ENCODE measurements around the gene LIN9.
"Not testable (repeated sequence)": the region's sequence is repeated elsewhere in the genome, so short reads cannot be mapped to it uniquely, and the experiment has no call there.

LIN9 gene

DNA sequence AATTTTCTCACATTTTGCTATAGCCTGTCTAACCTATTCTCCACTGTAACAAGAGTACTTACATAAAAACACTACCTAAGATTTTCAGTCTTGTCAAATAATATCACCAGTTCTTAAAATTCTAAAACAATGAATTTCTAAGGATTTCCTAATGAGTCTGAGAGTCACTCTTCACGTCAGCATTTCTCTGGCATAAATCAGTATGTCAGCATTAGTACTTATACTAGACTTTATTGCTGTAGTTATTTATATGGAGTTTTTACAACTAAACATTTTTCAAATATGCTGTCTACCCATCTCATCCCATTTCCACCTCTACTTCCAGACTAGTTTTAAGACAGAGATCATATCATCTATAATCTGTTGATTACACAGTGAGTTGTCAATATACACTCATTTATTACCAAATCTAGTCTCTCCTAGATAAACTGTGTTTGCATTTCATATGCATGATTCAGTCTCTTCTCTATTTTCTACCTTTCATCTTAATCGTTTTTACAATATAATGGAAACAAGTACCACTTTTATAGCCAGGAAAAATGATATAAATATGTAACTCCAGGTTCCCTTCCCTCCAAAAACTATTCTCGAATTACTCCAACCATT is 32.8 kb downstream of the LIN9 start:
- no peak for DNase-seq (ENCODE audit: low read depth in 1 of 2, low spot score in 1 of 2)

DNA sequence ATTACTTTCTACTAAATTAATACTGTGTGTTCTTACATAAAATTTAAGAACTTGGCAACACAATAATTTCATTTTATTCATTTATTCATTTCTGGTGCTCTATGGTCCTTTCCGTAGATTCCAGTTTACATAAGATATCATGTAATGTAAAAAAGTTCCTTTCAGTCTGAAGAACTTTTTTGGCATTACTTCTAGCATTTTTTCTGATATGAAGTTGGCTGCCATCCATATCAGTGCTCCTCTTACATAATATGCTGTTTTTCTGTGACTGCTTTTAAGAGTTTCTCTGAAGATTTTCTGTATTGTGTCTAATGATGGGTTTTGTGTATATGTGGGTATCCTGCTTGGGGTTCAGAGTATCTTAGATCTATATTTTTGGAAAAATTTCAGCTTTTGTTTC is 34.8 kb downstream of the LIN9 start:
- no peak for DNase-seq (ENCODE audit: low read depth in 1 of 2, low spot score in 1 of 2)

DNA sequence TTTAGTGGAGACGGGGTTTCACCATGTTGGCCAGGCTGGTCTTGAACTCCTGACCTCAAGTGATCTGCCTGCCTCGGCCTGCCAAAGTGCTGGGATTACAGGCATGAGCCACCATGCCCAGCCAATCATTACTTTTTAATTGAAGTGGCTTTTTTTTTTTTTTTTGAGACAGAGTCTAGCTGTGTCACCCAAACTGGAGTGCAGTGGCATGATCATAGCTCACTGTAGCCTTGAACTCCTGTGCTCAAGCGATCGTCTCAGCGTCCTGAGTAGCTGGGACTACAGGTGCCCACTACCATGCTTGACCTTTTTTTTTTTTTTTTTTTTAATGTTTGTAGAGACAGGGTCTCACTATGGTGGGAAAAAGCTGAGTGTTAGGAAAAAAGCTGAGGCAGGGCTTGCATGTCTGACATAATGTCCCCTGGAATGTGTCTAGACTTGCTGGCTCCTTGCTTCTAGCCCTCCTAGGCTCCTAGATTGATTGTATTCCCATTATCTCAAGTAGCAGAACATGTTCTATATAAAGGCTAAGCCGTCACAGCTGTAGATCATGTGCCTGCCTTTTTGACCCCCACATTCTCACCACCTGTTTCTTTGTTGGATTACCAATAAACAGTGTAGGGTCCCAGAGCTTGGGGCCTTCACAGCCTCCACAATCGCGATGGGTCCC is 36.6 kb downstream of the LIN9 start:
- not testable (repeated sequence) for DNase-seq (ENCODE audit: low read depth in 1 of 2, low spot score in 1 of 2)

DNA sequence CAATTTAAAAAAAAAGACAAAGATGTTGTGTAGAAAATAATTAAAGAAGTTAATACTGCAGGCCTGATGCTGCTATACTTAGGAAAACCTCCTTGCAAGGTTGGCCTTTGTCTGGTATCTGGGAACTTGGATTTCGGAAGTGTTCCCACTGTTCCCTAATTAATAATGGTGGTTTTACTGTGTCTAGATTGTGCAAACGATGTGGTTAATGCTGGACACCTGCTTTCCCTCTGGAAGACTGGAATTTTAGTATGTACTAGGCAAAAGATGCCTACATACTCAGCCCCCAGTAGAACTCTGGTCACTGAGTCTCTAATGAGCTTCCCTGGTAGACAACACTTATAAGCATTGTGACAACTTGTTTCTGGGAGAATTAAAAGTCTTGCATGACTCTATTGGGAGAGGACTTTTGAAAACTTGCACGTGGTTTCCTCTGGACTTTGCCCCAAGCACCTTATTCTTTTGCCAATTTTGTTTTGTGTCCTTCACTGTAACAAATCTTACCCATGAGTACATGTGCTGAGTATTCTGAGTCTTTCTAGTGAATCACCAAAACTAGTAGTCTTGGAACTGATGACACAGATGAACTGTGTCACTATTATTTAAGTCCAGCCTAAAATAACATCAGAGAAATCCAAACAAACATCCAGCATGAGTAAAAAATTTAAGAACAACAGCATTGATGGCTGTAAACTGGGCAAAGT is 40.4 kb downstream of the LIN9 start:
- DNase-seq (ENCODE audit: low read depth in 1 of 2, low spot score in 1 of 2), result no peak

DNA sequence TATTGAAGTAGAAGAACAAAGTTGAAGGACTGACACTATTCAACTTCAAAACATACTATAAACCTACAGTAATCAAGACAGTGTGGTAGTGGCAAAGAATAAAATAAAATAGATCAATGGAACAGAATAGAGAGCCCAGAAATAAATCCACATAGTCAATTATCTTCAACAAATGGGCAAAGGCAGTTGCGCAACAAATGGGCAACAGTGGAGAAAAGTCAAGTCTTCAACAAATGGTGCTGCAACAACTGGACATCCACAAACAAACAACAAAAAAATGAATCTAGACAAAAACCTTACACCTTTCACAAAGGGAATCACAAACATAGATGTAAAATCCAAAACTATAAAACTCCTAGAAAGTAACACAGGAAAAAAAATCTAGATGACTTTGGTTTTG is 47.1 kb downstream of the LIN9 start:
- no peak for DNase-seq (ENCODE audit: low read depth in 1 of 2, low spot score in 1 of 2)

DNA sequence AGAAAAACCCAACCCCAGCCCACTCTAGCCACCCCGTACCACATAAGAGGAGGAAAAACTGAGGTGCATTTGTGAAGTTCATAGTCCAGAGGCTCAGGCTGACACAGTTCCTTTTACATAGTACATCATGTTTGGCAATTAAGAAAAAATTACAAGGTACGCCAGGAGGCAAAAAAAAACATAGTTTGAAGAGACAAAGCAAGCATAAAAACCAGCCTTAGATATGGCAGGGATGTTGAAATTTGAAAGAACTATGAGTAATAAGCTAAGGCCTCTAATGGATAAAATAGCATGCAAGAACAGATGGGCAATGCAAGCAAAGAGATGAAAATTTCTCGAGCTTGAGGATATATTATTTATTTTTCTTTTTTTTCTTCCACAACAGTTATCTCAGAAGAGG is 53.6 kb downstream of the LIN9 start:
- DNase-seq (ENCODE audit: low read depth in 1 of 2, low spot score in 1 of 2), result no peak

DNA sequence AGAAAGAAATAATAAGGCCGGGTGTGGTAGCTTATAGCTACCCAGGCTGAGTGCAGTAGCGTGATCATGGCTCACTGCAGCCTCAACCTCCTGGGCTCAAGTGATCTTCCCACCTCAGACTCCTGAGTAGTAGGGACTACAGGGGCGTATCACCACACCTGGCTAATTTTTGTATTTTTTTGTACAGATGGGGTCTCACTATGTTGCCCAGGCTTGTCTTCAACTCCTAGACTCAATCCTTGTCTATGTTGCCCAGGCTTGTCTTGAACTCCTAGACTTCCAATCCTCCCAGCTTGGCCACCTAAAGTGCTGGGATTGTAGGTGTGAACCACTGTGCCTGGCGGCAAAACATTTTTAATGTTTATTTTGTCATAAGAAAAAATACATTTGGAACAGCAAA is 55.0 kb downstream of the LIN9 start:
- DNase-seq (ENCODE audit: low read depth in 1 of 2, low spot score in 1 of 2), result no peak

DNA sequence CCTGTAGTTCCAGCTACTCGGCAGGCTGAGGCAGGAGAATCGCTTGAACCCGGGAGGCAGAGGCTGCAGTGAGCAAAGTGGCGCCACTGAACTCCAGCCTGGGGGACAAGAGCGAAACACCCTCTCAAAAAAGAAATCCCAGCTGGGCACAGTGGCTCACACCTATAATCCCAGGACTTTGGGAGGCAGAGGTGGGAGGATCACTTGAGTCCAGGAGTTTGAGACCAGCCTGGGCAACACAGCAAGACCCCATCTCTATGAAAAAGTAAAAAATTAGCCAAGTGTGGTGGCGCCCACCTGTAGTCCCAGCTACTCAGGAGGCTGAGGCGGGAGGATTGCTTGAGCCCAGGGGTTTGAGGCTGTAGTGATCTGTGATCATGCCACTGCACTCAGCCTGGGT is 56.1 kb downstream of the LIN9 start:
- not testable (repeated sequence) for DNase-seq (ENCODE audit: low read depth in 1 of 2, low spot score in 1 of 2)

DNA sequence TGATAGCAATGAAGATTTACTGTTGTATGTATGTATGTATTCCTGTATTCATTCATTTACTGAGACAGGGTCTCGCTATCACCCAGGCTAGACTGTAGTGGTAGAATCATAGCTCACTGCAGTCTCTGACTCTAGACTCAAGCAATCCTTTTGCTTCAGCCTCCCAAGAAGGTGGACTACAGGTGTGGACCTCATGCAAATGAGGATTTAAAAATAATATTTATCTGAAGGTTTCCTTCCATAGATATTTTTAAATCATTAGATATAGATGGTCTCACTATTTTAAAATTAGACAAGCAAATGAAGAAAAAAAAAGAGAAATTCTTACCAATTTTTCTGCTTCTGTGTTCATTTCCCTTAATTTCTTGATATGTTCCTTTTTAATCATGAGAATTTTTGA is 58.5 kb downstream of the LIN9 start:
- DNase-seq (ENCODE audit: low read depth in 1 of 2, low spot score in 1 of 2), result no peak

DNA sequence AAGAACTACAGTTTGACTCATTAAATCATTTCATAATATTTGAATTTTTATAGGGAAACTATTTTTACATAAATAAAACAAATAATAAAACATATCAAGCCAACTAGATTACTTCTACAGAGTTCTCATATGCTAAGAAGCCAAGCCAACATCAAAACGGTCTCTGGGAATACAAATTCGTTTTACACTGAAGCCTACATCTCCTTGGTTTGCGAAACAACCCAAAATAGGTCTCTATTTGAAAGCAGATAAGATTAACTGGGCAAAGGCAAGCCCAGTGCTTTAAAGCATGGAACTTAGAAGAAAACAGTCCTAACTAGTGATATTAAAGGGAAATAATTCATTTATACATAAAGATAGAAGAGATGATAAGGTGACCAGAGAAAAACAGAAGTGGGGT is 60.2 kb downstream of the LIN9 start:
- DNase-seq (ENCODE audit: low read depth in 1 of 2, low spot score in 1 of 2), result no peak

DNA sequence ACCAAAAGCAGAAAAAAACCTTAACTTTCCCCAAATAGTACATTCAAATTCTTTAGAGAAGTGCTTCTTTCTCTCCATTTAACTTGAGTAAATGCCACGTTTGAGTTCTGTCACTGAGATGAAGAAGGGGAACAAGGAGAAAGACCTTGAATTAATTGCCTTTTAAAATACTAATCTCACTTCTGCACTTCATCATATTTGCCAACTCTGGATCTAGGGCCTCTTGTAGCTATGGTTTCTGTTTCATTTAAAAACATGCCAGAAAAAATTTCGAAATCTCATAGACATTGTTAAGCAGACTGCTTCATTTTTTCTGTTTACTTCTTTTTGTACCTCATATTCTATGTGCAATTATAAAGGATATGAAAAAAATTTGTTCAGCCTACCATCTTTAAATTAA is 60.9 kb downstream of the LIN9 start:
- DNase-seq (ENCODE audit: low read depth in 1 of 2, low spot score in 1 of 2), result no peak

DNA sequence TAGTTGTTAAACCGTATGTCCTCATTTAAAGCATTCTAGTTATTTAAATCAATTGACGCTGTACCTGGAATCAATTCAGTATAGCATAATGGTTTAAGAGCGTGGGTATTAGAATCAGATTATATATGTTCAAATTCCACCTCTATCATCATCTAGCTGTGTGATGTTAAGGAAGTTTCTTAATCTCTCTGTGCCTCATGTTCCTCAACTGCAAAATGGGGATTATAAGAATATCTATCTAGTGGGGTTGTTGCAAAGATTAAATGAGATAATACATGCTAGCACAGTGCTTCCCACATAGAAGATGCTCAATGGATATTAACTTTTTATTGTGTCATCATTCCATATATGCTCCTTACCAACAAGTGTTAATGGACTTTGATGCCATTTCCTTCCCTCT is 69.5 kb downstream of the LIN9 start:
- no peak for DNase-seq (ENCODE audit: low read depth in 1 of 2, low spot score in 1 of 2)

DNA sequence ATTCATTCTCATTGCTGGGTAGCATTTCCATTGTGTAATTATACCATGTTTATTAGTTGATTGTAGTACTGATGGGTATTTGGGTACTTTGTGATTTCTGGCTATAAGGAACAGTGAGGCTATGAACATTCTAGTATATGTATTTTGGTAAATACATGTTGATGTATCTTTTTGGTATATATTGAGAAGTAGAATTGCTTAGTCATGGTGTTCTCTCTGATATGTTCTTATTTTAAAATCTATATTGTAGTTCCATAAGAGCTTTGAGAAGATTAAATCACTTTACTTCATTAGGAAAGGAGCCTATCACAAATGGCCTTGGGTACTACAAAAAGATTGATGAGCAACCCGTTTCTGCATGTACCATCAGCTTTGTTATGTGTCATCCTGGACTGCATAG is 72.1 kb downstream of the LIN9 start:
- no peak for DNase-seq (ENCODE audit: low read depth in 1 of 2, low spot score in 1 of 2)

DNA sequence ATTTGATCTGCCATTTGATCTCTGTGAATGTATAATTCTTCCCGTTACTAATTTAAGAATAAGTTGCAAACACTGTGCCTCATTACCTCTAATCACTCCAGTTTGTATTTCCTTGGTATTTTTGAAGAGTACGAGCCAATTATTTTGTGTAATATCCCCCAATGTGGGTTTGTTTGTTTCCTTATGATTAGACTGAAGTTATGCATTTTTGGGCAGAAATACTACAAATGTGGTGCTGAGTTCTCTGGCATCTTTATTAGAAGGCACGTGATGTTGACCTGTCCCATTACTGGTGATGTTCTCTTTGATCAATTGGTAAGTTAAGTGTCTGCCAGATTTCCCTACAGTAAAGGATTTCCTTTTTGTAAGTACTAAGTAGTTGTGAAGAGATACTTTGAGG is 75.2 kb downstream of the LIN9 start:
- DNase-seq (ENCODE audit: low read depth in 1 of 2, low spot score in 1 of 2), result no peak

DNA sequence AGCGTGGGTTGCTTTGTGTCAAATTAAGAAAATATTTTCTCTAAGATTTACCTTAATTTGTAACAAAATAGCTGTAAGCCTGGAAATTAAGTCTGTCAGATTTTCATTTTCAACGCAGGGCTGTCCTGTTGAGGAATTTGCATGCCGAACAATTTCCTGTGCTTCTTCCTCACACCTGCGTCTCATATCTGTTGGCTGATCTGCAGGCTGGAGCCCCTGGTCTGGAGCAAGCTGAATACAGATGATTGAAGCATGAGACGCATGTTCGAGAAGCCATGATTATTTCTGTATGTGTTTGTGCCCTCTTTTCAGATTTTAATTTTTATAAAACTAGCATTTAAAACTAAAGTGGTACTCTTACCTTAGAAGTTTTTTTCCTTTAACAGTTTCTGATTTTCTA is 75.7 kb downstream of the LIN9 start:
- no peak for DNase-seq (ENCODE audit: low read depth in 1 of 2, low spot score in 1 of 2)

DNA sequence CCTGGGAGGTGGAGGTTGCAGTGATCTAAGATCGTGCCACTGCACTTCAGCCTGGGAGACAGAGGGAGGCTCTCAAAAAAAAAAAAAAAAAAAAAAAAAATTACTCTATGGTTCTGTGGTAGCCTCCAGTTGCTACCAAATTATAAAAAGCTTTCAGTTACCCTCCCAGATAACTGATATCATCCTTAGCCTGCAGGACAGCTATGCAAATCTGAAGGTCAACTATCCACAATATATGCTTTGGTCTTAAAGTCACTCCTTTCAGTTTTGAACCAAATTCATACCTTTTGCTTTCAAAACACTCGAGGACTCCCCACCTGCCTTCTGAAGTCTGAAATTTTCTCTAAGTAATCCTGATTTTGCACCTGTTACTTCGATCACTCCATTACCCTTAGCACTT is 82.4 kb downstream of the LIN9 start:
- DNase-seq (ENCODE audit: low read depth in 1 of 2, low spot score in 1 of 2), result no peak

DNA sequence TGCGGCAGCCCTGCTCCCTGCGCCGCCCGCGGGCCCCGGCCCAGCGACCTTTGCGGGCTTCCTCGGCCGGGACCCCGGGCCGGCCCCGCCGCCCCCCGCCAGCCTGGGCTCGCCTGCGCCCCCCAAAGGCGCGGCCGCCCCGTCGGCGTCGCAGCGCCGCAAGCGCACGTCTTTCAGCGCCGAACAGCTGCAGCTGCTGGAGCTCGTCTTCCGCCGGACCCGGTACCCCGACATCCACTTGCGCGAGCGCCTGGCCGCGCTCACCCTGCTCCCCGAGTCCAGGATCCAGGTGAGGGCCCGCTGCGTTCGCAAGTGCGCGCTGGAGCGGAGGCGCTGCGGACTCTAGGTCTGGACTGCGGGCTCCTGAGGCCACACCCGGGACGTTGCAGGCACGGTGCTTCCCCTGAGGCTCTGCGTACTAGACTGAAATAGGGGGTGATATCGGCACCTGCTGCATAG is 85.1 kb downstream of the LIN9 start:
- DNase-seq (ENCODE audit: low read depth in 1 of 2, low spot score in 1 of 2), result no peak

DNA sequence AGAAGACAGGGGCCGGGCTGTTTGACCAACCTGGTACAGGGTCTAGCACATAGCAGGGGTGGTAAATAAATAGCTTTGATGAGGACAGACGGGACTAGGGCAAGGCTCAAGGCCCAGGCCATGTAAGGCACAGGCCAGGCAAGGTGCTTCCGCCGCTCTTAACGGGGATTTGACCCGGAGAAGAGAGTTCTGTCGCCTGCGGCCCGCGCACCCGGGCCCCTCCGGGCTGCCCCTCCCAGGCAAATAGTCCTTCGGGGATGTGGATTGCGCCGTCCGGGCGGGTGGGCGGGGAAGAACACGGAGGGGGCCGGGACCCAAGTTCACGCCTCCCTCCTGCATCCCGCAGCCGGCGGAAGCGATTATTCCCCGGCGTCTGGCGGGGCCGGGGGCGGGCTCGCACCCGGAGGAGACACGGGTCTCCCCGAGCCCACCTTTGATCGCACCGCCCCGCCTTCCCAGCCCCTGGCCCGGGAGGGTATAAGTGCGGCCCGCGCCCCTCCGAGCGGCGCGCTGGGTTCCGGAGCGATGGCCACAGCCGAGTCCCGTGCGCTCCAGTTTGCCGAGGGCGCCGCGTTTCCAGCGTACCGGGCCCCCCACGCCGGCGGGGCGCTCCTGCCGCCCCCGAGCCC is 85.7 kb downstream of the LIN9 start, which contains the start of gene MIXL1:
Gene MIXL1, plus strand, starts transcription at position 508 of the 629 bp plus-strand sequence. Its CDS starts 18 bp downstream, at position 526.
- DNase-seq (ENCODE audit: low read depth in 1 of 2, low spot score in 1 of 2), result no peak

DNA sequence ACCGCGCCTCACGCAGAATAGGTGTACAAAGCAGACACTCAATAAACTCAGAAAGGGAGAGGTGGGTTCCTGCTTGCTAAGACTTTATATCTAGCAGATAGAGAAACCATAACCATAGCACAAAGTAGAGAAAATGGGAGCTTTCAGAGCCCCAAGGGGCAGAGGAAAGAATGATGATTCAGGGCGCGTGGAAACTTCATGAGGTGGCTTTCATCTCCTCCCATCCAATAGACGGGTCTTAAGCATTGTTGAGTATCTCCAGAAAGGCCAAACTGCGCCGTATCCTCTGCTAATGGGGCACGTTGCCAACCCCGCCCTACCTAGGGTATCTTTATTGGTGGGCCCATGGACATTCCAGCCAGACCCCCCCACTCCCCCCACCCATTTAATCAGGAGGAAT is 86.3 kb downstream of the LIN9 start:
- DNase-seq (ENCODE audit: low read depth in 1 of 2, low spot score in 1 of 2), result no peak

DNA sequence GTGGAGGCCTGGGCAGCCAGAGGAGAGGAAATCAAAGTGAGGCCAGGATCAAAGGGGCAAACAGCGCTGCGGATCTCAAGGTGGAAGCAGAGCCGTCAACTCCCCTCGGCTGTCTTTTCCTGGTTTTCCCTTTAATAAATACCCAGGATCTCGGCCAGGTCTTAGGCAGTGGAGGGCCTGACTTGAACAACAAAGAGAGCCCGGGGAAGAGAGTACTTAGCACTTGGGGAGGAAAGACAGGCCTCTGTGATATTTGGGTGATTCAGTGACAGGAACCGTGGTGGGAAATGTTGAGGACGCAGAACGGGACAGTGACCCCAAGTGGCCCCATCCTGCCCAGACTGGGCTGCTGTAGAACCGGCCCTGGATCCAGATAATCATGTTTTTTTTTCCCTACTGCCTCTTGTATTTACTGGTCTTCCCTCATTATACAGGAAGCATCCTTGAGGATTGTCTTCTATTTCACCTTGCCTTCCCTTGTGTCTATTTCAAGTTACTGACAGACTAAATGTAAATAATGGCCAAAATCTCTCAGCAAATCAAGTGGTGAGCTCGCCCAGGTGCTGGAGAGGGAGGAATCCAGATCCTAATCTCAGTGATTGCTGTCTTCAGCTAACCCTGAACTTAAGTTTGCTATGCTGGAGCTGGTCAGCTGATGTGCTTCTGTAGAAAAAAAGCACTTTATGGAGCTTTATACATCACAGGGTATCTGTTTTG is 88.3 kb downstream of the LIN9 start:
- DNase-seq (ENCODE audit: low read depth in 1 of 2, low spot score in 1 of 2), result no peak

DNA sequence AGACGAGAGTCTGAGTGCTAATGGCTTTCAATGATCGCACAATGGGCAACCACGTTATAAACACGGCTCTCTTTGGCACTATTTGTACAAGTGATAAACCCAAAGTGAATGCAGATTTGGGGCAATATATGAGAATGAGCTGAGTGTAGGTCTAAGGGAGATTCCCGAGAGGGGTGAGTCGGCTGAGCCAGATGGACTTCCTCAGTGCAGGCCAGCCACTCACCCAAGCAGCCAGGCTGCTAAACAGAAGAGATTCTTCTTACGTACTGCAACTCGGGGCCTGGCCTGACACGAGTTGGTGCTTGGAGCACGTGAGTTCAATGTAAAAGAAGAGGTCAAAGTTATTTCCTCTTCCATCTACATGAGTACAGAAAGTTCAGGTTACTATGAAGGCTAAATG is 91.7 kb downstream of the LIN9 start:
- no peak for DNase-seq (ENCODE audit: low read depth in 1 of 2, low spot score in 1 of 2)

All from stimulated activated CD4-positive, alpha-beta T cell treated with anti-CD3 and anti-CD28 coated beads, Interleukin-15, amount 100 ng/mL, for 1 hour (primary cell).